Measurements from ENCODE around the gene RPS16.

DNA sequence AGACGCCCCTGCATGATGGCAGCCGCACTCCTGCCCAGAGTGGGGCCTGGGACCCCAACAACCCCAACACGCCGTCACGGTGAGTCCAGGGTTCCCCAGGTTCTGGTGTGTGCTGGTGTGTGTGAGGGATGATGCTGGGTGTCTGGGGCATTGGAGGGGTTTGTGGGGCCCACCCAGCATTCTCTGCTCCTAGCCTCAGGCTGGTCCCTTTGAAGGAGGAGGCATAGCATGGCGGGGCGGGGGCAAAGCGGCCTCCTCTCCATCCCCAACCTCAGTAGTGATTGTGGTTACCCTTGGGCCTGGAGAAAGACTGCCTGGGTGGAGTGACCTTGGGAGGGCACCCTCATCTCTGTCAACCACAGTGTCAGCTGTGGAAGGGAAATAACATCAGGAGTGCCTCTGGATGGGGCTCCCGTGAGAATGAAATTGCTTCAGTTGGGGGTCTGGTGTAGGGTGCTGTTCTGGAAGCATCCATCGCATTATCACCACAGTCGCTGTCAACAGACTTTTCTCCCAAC, 37.8 kb upstream of the RPS16 start:
- TF ChIP-seq, protein P1, sequence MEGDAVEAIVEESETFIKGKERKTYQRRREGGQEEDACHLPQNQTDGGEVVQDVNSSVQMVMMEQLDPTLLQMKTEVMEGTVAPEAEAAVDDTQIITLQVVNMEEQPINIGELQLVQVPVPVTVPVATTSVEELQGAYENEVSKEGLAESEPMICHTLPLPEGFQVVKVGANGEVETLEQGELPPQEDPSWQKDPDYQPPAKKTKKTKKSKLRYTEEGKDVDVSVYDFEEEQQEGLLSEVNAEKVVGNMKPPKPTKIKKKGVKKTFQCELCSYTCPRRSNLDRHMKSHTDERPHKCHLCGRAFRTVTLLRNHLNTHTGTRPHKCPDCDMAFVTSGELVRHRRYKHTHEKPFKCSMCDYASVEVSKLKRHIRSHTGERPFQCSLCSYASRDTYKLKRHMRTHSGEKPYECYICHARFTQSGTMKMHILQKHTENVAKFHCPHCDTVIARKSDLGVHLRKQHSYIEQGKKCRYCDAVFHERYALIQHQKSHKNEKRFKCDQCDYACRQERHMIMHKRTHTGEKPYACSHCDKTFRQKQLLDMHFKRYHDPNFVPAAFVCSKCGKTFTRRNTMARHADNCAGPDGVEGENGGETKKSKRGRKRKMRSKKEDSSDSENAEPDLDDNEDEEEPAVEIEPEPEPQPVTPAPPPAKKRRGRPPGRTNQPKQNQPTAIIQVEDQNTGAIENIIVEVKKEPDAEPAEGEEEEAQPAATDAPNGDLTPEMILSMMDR (tag by site-specific recombination; IDR thresholded peaks at IDR 0.05) = no peak
- no peak for TF ChIP-seq PRDM1 (tag by site-specific recombination; IDR thresholded peaks at IDR 0.05)
- TF ChIP-seq, protein P2, sequence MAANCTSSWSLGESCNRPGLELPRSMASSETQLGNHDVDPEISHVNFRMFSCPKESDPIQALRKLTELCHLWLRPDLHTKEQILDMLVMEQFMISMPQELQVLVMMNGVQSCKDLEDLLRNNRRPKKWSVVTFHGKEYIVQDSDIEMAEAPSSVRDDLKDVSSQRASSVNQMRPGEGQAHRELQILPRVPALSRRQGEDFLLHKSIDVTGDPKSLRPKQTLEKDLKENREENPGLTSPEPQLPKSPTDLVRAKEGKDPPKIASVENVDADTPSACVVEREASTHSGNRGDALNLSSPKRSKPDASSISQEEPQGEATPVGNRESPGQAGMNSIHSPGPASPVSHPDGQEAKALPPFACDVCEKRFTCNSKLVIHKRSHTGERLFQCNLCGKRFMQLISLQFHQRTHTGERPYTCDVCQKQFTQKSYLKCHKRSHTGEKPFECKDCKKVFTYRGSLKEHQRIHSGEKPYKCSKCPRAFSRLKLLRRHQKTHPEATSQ (tag by site-specific recombination; IDR thresholded peaks at IDR 0.05) = no peak
- no peak for TF ChIP-seq ZNF175 (tag by site-specific recombination; IDR thresholded peaks at IDR 0.05)
- TF ChIP-seq, protein P3, sequence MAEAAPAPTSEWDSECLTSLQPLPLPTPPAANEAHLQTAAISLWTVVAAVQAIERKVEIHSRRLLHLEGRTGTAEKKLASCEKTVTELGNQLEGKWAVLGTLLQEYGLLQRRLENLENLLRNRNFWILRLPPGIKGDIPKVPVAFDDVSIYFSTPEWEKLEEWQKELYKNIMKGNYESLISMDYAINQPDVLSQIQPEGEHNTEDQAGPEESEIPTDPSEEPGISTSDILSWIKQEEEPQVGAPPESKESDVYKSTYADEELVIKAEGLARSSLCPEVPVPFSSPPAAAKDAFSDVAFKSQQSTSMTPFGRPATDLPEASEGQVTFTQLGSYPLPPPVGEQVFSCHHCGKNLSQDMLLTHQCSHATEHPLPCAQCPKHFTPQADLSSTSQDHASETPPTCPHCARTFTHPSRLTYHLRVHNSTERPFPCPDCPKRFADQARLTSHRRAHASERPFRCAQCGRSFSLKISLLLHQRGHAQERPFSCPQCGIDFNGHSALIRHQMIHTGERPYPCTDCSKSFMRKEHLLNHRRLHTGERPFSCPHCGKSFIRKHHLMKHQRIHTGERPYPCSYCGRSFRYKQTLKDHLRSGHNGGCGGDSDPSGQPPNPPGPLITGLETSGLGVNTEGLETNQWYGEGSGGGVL (tag by site-specific recombination; IDR thresholded peaks at IDR 0.05) = no peak
- no peak for TF ChIP-seq ZNF114 (tag by site-specific recombination; IDR thresholded peaks at IDR 0.05)
- TF ChIP-seq KLF8 (tag by site-specific recombination; IDR thresholded peaks at IDR 0.05) = no peak
- no peak for TF ChIP-seq KLF9 (tag by site-specific recombination; IDR thresholded peaks at IDR 0.05; ENCODE audit: low read depth)
- TF ChIP-seq TCF7L2 (IDR thresholded peaks at IDR 0.05; ENCODE audit: borderline replicate concordance, low read depth, low read length) = no peak
